Measurements from ENCODE around the gene NKX6-2.

DNA sequence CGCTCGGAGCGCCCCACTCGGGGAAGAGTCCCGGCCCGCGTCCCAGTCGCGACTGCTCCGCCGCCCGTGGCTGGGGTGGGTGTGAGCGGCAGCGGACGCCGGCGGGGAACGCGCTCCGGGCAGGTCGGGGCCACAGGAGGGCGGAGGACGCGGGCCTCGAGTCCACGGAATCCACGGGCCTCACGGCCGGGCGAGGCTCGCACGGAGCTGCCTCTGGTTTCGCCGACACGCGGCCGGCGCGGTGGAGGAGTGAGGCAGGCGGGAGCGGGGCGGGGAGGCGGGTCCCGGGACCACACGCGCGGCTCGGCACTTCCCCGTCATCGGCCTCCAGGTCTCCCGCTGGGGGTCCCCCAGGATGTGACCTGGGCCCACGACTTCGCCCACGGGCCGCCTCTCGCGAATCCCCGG, 533 bp upstream of the NKX6-2 start:
- TF ChIP-seq POLR2A (IDR thresholded peaks at IDR 0.05) (no peak), CTCF (IDR thresholded peaks at IDR 0.05) (no peak)

Measured in uterus (tissue), 2 donors.